Measurements from ENCODE around the gene CDSN.

- TF ChIP-seq, protein P1, sequence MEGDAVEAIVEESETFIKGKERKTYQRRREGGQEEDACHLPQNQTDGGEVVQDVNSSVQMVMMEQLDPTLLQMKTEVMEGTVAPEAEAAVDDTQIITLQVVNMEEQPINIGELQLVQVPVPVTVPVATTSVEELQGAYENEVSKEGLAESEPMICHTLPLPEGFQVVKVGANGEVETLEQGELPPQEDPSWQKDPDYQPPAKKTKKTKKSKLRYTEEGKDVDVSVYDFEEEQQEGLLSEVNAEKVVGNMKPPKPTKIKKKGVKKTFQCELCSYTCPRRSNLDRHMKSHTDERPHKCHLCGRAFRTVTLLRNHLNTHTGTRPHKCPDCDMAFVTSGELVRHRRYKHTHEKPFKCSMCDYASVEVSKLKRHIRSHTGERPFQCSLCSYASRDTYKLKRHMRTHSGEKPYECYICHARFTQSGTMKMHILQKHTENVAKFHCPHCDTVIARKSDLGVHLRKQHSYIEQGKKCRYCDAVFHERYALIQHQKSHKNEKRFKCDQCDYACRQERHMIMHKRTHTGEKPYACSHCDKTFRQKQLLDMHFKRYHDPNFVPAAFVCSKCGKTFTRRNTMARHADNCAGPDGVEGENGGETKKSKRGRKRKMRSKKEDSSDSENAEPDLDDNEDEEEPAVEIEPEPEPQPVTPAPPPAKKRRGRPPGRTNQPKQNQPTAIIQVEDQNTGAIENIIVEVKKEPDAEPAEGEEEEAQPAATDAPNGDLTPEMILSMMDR (IDR thresholded peaks at IDR 0.05) = no peak
- no peak for TF ChIP-seq POLR2A (IDR thresholded peaks at IDR 0.05)
Observed at GRCh38 chr6:31107052-31107451, 13.2 kb downstream of the CDSN start.

Data from esophagus squamous epithelium (tissue), 4 donors.